GM18951 (cell line): ENCODE results near the gene AIG1.

Experiments
- POLR2A ChIP-seq: IDR thresholded peaks from 4 replicates; pipeline ENCODE4 v1.6.1; 2011; ENCODE audit warnings: mild to moderate bottlenecking; ENCODE audit not compliant: insufficient read length, insufficient read depth; ENCODE audit errors: extremely low read depth
- in situ Hi-C: fragments of 300-500 bp; cut with MboI; formaldehyde crosslinking; loops from one replicate; pipeline ENCODE4 v1.12.0; 2022; ENCODE audit warnings: low sequenced_read_pairs, mixed read lengths, inconsistent platforms; ENCODE audit not compliant: unreplicated experiment

The AIG1 gene

GRCh38 chr6:143247586-143247985 is 186.9 kb downstream of the AIG1 start:
- TF ChIP-seq POLR2A: no peak
- in situ Hi-C loops: no loop called here

- TF ChIP-seq POLR2A: no peak
- in situ Hi-C loops: no loop called here
Measured at GRCh38 chr6:143248359-143248758, 187.7 kb downstream of the AIG1 start.

- TF ChIP-seq POLR2A: no peak
- in situ Hi-C loops: no loop called here
Measured at GRCh38 chr6:143251288-143251687, 190.6 kb downstream of the AIG1 start.

GRCh38 chr6:143252961-143253360 is 192.3 kb downstream of the AIG1 start:
- in situ Hi-C loops: no loop called here
- no peak for TF ChIP-seq POLR2A

GRCh38 chr6:143253586-143253985 is 192.9 kb downstream of the AIG1 start:
- no peak for TF ChIP-seq POLR2A
- in situ Hi-C loops: no loop called here

GRCh38 chr6:143258945-143259344 is 198.3 kb downstream of the AIG1 start:
- in situ Hi-C loops: no loop called here
- no peak for TF ChIP-seq POLR2A

- no peak for TF ChIP-seq POLR2A
- in situ Hi-C loops: no loop called here
Measured at GRCh38 chr6:143260857-143261256, 200.2 kb downstream of the AIG1 start.

GRCh38 chr6:143261899-143262436 is 201.3 kb downstream of the AIG1 start:
- in situ Hi-C loops: no loop called here
- TF ChIP-seq POLR2A: no peak

GRCh38 chr6:143262859-143263258 is 202.2 kb downstream of the AIG1 start:
- in situ Hi-C loops: no loop called here
- TF ChIP-seq POLR2A: no peak

GRCh38 chr6:143264379-143264778 is 203.7 kb downstream of the AIG1 start:
- TF ChIP-seq POLR2A: no peak
- in situ Hi-C loops: no loop called here

GRCh38 chr6:143264986-143265764 is 204.5 kb downstream of the AIG1 start:
- no peak for TF ChIP-seq POLR2A
- in situ Hi-C loops: no loop called here

- in situ Hi-C loops: no loop called here
- no peak for TF ChIP-seq POLR2A
Measured at GRCh38 chr6:143267760-143268159, 207.1 kb downstream of the AIG1 start.

GRCh38 chr6:143268439-143268838 is 207.8 kb downstream of the AIG1 start:
- in situ Hi-C loops: no loop called here
- no peak for TF ChIP-seq POLR2A

GRCh38 chr6:143270026-143270425 is 209.3 kb downstream of the AIG1 start:
- TF ChIP-seq POLR2A: no peak
- in situ Hi-C loops: no loop called here
